LoVo (cell line): ENCODE data around the gene SLC6A18.
"Not testable (repeated sequence)": the region's sequence is repeated elsewhere in the genome, so short reads cannot be mapped to it uniquely, and the experiment has no call there.

ENCODE experiments used
- DNase-seq: peaks from one replicate; pipeline ENCODE4 v3.0.0-alpha.2; 2016; ENCODE audit warnings: low spot score

The SLC6A18 gene

GRCh38 chr5:1254196-1254595, 29.0 kb downstream of the SLC6A18 start:
- no peak for DNase-seq

GRCh38 chr5:1255081-1255561, 29.9 kb downstream of the SLC6A18 start:
- DNase-seq: no peak

DNA sequence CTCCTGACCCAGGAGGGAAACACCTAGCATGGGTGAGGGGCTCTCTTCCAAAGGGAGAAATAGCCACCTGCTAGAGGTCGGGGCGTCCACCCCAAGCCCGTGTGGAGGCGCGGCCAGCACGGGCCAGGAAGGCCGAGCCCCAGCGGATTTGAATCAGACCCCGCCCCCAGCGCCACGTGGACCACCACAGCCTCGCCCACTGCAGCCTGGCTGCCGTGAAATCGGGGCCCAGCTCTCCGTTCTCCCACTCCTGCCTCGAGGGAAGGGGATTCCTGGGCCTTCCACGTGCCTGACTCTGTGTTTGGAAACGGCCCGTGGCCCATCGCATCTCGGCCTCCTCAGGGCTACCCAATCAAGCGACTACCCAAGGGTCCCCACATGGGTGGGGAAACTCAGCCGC, 31.6 kb downstream of the SLC6A18 start:
- DNase-seq: no peak

- DNase-seq: no peak
Measured at GRCh38 chr5:1257363-1257762, 32.2 kb downstream of the SLC6A18 start.

GRCh38 chr5:1257841-1258240, 32.7 kb downstream of the SLC6A18 start:
- DNase-seq: no peak

GRCh38 chr5:1259806-1260480, 34.8 kb downstream of the SLC6A18 start:
- no peak for DNase-seq

DNA sequence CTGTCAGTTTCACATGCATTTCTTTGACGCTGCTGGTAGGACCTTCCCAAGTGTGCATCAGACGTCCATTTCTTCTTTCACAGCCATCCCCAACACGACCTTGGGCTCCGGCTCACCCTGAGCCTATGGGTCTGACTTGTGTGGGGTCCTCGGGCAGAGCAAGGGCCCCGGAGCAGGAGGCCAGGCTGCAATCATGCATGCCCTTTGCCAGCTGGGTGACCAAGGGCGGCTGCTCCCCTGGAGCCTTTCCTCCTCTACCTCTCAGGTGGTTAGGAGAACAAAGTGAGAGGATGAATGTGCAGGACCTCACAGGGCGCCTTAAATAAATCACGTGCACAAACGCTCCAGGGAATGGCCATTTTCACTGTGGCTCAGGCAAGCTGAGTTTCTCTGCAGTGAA, 36.5 kb downstream of the SLC6A18 start:
- DNase-seq: no peak

GRCh38 chr5:1262381-1262780, 37.2 kb downstream of the SLC6A18 start:
- no peak for DNase-seq

DNA sequence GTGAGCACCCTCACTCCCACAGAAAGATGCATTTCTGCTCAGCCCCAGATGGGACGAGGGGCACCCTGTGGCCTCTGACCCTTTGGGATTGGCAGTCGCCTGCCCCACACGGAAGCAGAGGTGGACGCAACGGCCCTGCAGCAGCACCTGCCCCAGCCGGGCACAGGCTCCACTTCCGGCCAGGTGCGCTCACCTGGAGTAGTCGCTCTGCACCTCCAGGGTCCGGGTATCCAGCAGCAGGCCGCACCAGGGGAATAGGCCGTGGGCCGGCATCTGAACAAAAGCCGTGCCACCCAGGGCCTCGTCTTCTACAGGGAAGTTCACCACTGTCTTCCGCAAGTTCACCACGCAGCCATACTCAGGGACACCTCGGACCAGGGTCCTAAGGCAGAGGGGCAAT, 39.0 kb downstream of the SLC6A18 start:
- no peak for DNase-seq

GRCh38 chr5:1265026-1265425, 39.8 kb downstream of the SLC6A18 start:
- no peak for DNase-seq

DNA sequence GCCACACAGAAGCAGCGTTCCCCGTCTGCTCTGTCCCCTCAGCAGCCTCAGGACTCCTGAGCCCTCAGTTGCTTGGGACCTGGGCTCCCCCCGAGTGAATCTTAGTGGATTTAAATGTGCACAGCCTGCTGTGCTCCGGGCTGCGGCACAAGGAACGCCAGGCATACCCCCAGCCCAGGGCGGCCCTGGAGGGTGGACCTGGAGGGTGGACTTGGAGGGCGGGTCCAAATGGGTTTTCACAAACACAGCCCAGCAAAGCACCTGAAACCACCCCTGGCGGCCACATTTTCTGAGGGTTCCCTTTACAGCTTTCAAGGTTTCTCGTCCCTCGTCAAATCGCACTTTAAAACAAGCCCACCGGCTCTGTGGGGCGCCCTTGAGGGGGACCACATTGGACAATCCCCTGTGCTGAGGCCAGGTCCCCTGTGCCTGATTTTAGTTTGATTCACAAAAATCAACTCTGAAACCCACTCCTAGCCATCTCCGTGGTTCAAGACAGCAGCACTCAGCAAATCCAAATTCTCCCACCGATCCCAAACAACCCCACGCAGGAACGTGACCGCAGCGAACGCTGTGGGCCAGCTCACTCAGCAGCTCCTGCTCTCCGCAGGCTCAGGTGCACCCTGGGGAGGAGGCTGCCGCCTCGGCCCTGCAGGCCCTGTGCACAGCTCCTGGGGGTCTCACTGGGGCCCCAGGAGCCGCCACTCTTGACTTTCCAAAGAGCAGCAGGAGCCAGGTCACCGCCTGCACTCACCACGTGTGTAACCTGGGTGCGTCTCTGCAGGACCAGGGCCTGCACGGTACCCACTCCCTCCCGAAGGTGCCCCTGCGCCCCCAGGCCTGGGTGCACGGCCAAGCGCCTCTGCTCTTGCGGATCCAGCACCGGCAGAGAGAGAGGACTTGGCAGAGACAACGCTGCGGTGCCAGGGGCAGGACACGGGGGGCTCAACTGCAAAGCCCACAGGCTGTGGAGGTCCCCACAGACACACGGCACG, 40.6 kb downstream of the SLC6A18 start:
- DNase-seq: no peak

DNA sequence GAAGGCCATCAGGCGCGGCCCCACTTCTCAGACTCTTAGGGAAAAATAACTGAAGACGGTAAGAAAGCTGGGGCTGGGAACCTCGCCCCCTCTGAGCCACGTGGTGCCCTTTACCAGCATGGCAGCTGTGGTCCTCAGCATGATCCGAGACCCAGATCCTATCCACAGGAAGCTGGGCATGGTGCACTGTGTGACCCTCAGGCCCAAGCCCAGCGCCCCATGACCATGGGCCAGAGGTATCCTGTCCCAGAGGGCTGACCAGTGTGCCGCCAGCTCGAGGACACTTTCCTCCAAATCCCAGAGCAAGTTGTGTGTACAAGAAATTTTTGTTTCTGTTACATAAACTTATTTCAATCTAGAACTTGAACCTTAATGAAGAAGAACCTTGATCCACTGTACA, 41.6 kb downstream of the SLC6A18 start:
- no peak for DNase-seq

DNA sequence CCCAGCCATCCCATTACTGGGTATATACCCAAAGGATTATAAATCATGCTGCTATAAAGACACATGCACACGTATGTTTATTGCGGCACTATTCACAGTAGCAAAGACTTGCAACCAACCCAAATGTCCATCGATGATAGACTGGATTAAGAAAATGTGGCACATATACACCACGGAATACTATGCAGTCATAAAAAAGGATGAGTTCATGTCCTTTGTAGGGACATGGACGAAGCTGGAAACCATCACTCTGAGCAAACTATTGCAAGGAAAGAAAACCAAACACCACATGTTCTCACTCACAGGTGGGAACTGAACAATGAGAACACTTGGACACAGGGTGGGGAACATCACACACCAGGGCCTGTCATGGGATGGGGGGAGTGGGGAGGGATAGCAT, 42.3 kb downstream of the SLC6A18 start:
- not testable (repeated sequence) for DNase-seq

DNA sequence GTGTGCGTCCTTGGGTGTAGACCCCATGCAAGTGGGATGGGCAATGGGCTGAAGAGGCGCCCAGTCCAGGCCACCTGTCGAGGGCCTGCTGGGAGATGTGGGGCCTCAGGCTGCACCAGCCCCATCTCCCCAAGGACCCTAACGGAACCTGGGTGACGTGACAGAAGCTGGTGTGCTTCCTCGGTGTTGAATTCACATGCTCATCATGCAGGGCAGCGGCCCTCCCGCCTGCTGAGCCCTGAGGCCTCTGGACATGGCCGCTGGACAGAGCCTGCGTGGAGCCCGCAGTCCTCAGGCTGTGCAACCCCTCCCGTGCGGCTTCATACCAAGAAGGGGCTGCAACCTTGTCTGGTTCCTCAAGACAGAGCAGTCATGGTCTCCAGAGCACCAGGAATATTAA, 42.9 kb downstream of the SLC6A18 start:
- no peak for DNase-seq

- DNase-seq: no peak
Measured at GRCh38 chr5:1268666-1269065, 43.5 kb downstream of the SLC6A18 start.

- no peak for DNase-seq
Measured at GRCh38 chr5:1270426-1270825, 45.2 kb downstream of the SLC6A18 start.

GRCh38 chr5:1270933-1271914, 46.0 kb downstream of the SLC6A18 start:
- DNase-seq: no peak

DNA sequence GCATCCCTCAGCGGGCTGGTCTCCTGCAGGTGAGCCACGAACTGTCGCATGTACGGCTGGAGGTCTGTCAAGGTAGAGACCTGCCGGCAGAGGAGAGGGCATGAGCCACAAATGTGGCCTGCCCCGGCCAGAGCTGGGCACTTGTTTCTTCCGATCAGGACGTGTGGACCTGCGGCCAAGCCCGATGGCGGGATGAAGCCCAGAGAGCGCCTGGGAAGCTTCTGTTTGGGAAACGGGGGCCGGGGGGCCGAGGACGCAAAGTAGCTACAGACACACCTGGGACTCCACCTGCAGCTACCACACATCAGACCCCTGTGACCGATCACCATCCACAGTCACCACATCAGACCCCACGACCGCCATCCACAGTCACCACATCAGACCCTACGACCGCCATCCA, 47.0 kb downstream of the SLC6A18 start:
- DNase-seq: no peak

DNA sequence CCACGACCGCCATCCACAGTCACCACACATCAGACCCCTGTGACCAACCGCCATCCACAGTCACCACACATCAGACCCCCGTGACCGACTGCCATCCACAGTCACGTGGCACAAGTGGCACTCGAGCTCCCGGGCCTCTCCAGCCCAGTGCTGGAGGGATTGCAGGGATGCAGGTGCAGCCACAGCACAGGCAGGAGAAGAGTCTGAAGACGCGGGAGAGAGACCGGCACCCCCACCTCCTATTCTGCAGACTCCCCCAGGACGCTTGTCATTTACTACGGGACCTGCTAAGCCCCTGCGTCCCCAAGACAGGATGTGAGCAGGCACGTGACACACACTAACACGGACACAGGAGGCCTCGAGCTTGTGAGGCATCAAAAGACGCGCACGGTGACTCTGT, 48.6 kb downstream of the SLC6A18 start:
- DNase-seq: no peak

- no peak for DNase-seq
Measured at GRCh38 chr5:1274471-1274870, 49.3 kb downstream of the SLC6A18 start.

GRCh38 chr5:1275397-1276391, 50.5 kb downstream of the SLC6A18 start:
- not testable (repeated sequence) for DNase-seq
